ENCODE results near the gene DPP7. TPM values are rescaled to one million over a fixed set of nuclear protein-coding genes. Genes with fewer than 3 reads are reported as not detected.

DPP7 gene
- total and polyA plus RNA-seq, 2 of the 8 experiments (the other 6 are each of a cell fraction or from before 2014, with no cell fraction given), result 21.2 to 26.8 TPM

DNA sequence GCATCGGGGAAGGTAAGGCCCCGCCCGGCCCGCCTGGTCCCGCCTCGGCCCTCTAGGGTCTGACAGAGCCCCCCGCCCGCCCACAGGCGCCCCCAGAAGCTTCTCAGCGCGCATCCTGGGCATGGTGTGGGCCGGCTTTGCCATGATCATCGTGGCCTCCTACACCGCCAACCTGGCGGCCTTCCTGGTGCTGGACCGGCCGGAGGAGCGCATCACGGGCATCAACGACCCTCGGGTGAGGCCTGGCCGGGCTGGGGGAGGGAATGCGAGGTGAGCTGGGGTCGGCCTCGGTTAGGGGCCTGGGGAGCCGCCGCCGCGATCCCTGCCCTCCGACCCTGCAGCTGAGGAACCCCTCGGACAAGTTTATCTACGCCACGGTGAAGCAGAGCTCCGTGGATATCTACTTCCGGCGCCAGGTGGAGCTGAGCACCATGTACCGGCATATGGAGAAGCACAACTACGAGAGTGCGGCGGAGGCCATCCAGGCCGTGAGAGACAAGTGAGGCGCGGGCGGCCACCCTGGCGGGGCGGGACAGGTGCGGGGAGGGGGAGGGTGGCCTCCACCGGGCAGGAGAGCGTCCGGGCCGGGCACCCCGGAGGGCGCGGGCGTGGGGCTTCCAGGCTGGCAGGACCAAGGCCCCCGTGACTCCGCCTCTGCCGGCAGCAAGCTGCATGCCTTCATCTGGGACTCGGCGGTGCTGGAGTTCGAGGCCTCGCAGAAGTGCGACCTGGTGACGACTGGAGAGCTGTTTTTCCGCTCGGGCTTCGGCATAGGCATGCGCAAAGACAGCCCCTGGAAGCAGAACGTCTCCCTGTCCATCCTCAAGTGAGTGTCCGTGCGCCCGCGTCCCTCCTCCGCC lies 48.2 kb upstream of the DPP7 start:
- Histone ChIP-seq H3K36me3 (ENCODE audit: control insufficient read depth in 2 of 4, insufficient read depth in 4 of 4, low read length in 3 of 4) (no peaks in the 10 kb centered on the region), H3K23ac (ENCODE audit: insufficient read length) (no peak overlapping the region), H2BK20ac (ENCODE audit: low read length) (no peak overlapping the region), H3K9me3 (ENCODE audit: insufficient read depth in 2 of 2, low read depth in 1 of 2, low read length in 1 of 2) (no peaks in the 10 kb centered on the region), H3K27me3 (replicated peaks in 1 of 4; ENCODE audit: control insufficient read depth in 3 of 4, extremely low read depth in 1 of 4, insufficient read depth in 3 of 4, low read length in 3 of 4) (peaks cover 54 to 98% (median 90%) of the 10 kb centered on the region in 4 experiments), H2AFZ (ENCODE audit: low read length) (no peak overlapping the region; the same call in 1 of the 2 replicates), H4K20me1 (replicated peaks in 1 of 2; ENCODE audit: control insufficient read depth in 1 of 2, insufficient read depth in 2 of 2, low read length in 2 of 2) (peaks cover 0 to 14% of the 10 kb centered on the region in 2 experiments), H4K8ac (ENCODE audit: extremely low read depth, insufficient read depth, low read length) (no peak overlapping the region), H3K4me2 (ENCODE audit: insufficient read depth in 1 of 2, low read depth in 2 of 2, low read length in 2 of 2) (peak overlapping the region; percentile 84 to 90), H4K91ac (replicated peaks; ENCODE audit: insufficient read length, low read length) (no peak overlapping the region), H3K4me1 (replicated peaks in 1 of 4; ENCODE audit: control insufficient read depth in 3 of 4, insufficient read depth in 4 of 4, low read length in 3 of 4) (peaks cover 0 to 12% (median 6%) of the 10 kb centered on the region in 4 experiments; a peak in 6 of 7 replicates), H2AK5ac (ENCODE audit: low read depth, low read length) (no peak overlapping the region), H3K4ac (replicated peaks; ENCODE audit: insufficient read length, low read depth, low read length) (no peak overlapping the region), H3K79me2 (ENCODE audit: control insufficient read depth in 1 of 2, insufficient read depth in 2 of 2, low read length in 2 of 2) (no peaks in the 10 kb centered on the region), H3K18ac (ENCODE audit: extremely low read depth, low read length) (no peak overlapping the region), H3K23me2 (ENCODE audit: low read depth, low read length) (peaks cover 5% of the 10 kb centered on the region; the same call in 1 of the 2 replicates), H4K5ac (ENCODE audit: insufficient read length, low read depth, low read length) (no peak overlapping the region), H3K27ac (ENCODE audit: low read depth, low read length) (no peak overlapping the region), H2BK12ac (ENCODE audit: low read depth, low read length) (no peak overlapping the region), H3K14ac (ENCODE audit: insufficient read length) (no peak overlapping the region), H3K79me1 (ENCODE audit: low read depth, low read length) (no peaks in the 10 kb centered on the region; the same call in 1 of the 2 replicates), H3K56ac (replicated peaks; ENCODE audit: insufficient read length, low read depth, low read length) (no peak overlapping the region), H3K9ac (replicated peaks in 1 of 4; ENCODE audit: extremely low read depth in 1 of 4, low read depth in 3 of 4, low read length in 3 of 4) (no peak overlapping the region), H2BK120ac (replicated peaks; ENCODE audit: low read depth, low read length) (no peak overlapping the region), H3K4me3 (ENCODE audit: extremely low read depth in 1 of 4, insufficient read depth in 2 of 4, low read depth in 3 of 4, low read length in 4 of 4) (peak overlapping the region; percentile 32 to 61 (median 34)), H2BK5ac (ENCODE audit: low read depth, low read length) (no peak overlapping the region), H2BK15ac (ENCODE audit: low read length) (no peak overlapping the region)
- WGBS, 2 experiments (ENCODE audit: extremely low coverage in 1 of 2, insufficient coverage in 1 of 2, insufficient read length in 1 of 2, insufficient replicate concordance in 2 of 2, low coverage in 1 of 2, low lambda C conversion rate in 2 of 2, missing lambda C conversion rate in 1 of 2), result 7% methylated on average over 33 of the region's 74 CpGs; no CpG with 5 or more reads in 1 of the 2 experiments
- ChIA-PET CTCF (ENCODE audit: partially characterized antibody) (interaction anchor here (0.7 to 4.0 kb wide), 14 partner anchors 11 to 391 kb away, joined by 3 to 16 read pairs (median 4); partner anchors contain the start of gene CYSRT1), POLR2A (ENCODE audit: partially characterized antibody) (interaction anchor here (0.6 to 2.9 kb wide), 10 partner anchors 12 to 108 kb away, joined by 3 to 15 read pairs (median 4); partner anchors contain the start of genes NDOR1, SSNA1, TMEM203 and TUBB4B)
- DNase-seq (ENCODE audit: low read depth in 1 of 2, low spot score in 2 of 2) (peak in 1 of 2 experiments; percentile 70), FAIRE-seq (no peak)
- TF ChIP-seq TEAD4 (IDR thresholded peaks at IDR 0.05; ENCODE audit: low read depth, low read length) (no peak), FOSL1 (IDR thresholded peaks at IDR 0.05; ENCODE audit: insufficient read depth, low read depth, low read length) (no peak), RFX5 (IDR thresholded peaks at IDR 0.05; ENCODE audit: borderline replicate concordance, low read depth, low read length) (no peak), POLR2AphosphoS5 (IDR thresholded peaks at IDR 0.05; ENCODE audit: low read depth, low read length) (no peak), POLR2A (IDR thresholded peaks at IDR 0.05; ENCODE audit: control extremely low read depth in 1 of 2, low read depth in 2 of 2, low read length in 2 of 2) (no peak), EZH2 (IDR thresholded peaks at IDR 0.05; ENCODE audit: low read depth, low read length, severe bottlenecking) (peak; percentile 81), JUN (IDR thresholded peaks at IDR 0.05; ENCODE audit: low read depth, low read length) (no peak), EP300 (IDR thresholded peaks at IDR 0.05; ENCODE audit: borderline replicate concordance in 1 of 2, low read depth in 2 of 2, low read length in 2 of 2) (no peak), CREB1 (IDR thresholded peaks at IDR 0.05) (no peak), SRF (IDR thresholded peaks at IDR 0.05; ENCODE audit: low read depth, low read length) (no peak)
- TF ChIP-seq, protein P1, sequence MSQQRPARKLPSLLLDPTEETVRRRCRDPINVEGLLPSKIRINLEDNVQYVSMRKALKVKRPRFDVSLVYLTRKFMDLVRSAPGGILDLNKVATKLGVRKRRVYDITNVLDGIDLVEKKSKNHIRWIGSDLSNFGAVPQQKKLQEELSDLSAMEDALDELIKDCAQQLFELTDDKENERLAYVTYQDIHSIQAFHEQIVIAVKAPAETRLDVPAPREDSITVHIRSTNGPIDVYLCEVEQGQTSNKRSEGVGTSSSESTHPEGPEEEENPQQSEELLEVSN (IDR thresholded peaks at IDR 0.05), result no peak; the same call in 1 of the 2 replicates
